ENCODE results near the gene GMPPB.

DNA sequence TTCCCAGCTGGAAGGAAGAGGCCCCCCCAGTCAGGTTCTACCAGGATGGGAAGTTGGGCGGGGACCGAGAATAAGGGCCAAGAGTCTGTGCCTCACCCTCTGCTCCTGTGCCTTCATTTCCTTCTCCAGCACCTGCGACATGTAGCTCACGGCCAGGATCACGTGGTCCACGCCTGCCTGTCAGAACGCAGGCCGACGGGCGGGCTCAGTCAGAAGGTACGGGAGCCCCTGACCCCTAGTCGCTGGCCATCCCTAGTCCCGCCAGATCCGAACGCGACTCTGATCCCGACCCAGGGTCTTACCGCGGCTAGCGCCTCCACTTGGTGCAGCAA is 489 bp downstream of the GMPPB start:
- TF ChIP-seq, protein P1, sequence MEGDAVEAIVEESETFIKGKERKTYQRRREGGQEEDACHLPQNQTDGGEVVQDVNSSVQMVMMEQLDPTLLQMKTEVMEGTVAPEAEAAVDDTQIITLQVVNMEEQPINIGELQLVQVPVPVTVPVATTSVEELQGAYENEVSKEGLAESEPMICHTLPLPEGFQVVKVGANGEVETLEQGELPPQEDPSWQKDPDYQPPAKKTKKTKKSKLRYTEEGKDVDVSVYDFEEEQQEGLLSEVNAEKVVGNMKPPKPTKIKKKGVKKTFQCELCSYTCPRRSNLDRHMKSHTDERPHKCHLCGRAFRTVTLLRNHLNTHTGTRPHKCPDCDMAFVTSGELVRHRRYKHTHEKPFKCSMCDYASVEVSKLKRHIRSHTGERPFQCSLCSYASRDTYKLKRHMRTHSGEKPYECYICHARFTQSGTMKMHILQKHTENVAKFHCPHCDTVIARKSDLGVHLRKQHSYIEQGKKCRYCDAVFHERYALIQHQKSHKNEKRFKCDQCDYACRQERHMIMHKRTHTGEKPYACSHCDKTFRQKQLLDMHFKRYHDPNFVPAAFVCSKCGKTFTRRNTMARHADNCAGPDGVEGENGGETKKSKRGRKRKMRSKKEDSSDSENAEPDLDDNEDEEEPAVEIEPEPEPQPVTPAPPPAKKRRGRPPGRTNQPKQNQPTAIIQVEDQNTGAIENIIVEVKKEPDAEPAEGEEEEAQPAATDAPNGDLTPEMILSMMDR (IDR thresholded peaks at IDR 0.05; ENCODE audit: low read depth, low read length) = no peak
- TF ChIP-seq EZH2phosphoT487 (IDR thresholded peaks at IDR 0.05; ENCODE audit: low read depth) = no peak

Measured in OCI-LY3 (cell line).